Breast epithelium (tissue), 4 donors: ENCODE measurements around the gene FAM76B. TPM values are rescaled to one million over a fixed set of nuclear protein-coding genes. Genes with fewer than 3 reads are reported as not detected.

Experiments used
- DNase-seq, 2 donors: peaks; one replicate each; pipeline ENCODE4 v3.0.0-alpha.2; 2019; ENCODE audit warnings: low spot score in 2 of 2
- H3K27ac ChIP-seq, 2 donors: fragments of 200-600 bp; sonication (generic) in 1 of 2; one replicate each; pipeline ENCODE4 v1.5.1; 2016 to 2019; ENCODE audit warnings: mild to moderate bottlenecking in 1 of 2
- H3K27me3 ChIP-seq, 2 donors: fragments of 200-600 bp; sonication (generic) in 1 of 2; one replicate each; pipeline versions ENCODE4 v1.5.1 to v1.6.0; 2017 to 2019; ENCODE audit warnings: control low read depth in 1 of 2, mild to moderate bottlenecking in 1 of 2
- H3K36me3 ChIP-seq: fragments of 200-600 bp; one replicate; pipeline ENCODE4 v1.5.1; 2019
- H3K4me1 ChIP-seq, 2 donors: fragments of 200-600 bp; sonication (generic); one replicate each; pipeline ENCODE4 v1.5.1; 2016 to 2019; ENCODE audit warnings: control low read depth in 1 of 2
- H3K4me3 ChIP-seq, 3 donors: fragments of 200-600 bp; sonication (generic); 1 replicate in 2 of 3; 2 replicates in 1 of 3; pipeline ENCODE4 v1.5.1; 2016 to 2019; ENCODE audit warnings: mild to moderate bottlenecking in 3 of 3, moderate library complexity in 2 of 3
- H3K9me3 ChIP-seq, 2 donors: fragments of 200-600 bp; sonication (generic) in 1 of 2; one replicate each; pipeline ENCODE4 v1.5.1; 2016 to 2019; ENCODE audit warnings: control low read depth in 1 of 2
- CTCF ChIP-seq, 3 donors: fragments of 450-650 bp; IDR thresholded peaks; one replicate each; pipeline ENCODE4 v1.5.1; 2016 to 2017; ENCODE audit warnings: antibody characterized with exemption in 3 of 3, mild to moderate bottlenecking in 3 of 3, moderate library complexity in 3 of 3
- POLR2A ChIP-seq: fragments of 450-650 bp; IDR thresholded peaks from one replicate; pipeline ENCODE4 v1.6.1; 2016; ENCODE audit warnings: antibody characterized with exemption, mild to moderate bottlenecking, moderate library complexity
- POLR2AphosphoS5 ChIP-seq, 3 donors: sonication (generic); formaldehyde crosslinking; IDR thresholded peaks; one replicate each; pipeline ENCODE4 v1.6.1; 2017; ENCODE audit warnings: antibody characterized with exemption in 3 of 3
- intact Hi-C: fragments of 100-400 bp; cut with DNase I; formaldehyde crosslinking; loops from one replicate; pipeline ENCODE4 v1.15.1; 2023; ENCODE audit warnings: low total_unique reads
- total RNA-seq, 3 donors: library from RNA; depleted of rRNA; stranded (reverse); fragments of >200 nt; gene quantifications; one replicate each; pipeline ENCODE4 v1.1.0, GENCODE V29; 2016

FAM76B gene
- total RNA-seq, 3 donors from 2014 or later, result 42.1 to 69.7 (median 48.8) TPM

GRCh38 chr11:95732930-95733602 is 56.5 kb downstream of the FAM76B start:
- H3K27me3 ChIP-seq, result no peaks in the 10 kb centered on the region
- H3K4me1 ChIP-seq, result no peaks in the 10 kb centered on the region
- H3K9me3 ChIP-seq, result no peaks in the 10 kb centered on the region
- TF ChIP-seq POLR2AphosphoS5 (IDR thresholded peaks at IDR 0.05) (no peak), CTCF (IDR thresholded peaks at IDR 0.05) (no peak), POLR2A (no peak)
- H3K27ac ChIP-seq, result no peak overlapping the region
- H3K36me3 ChIP-seq, result no peaks in the 10 kb centered on the region
- no peak overlapping the region for H3K4me3 ChIP-seq
- no peak for DNase-seq
- intact Hi-C loops, result no loop called here

GRCh38 chr11:95729462-95729861 is 60.1 kb downstream of the FAM76B start:
- intact Hi-C loops, result no loop called here
- no peaks in the 10 kb centered on the region for H3K36me3 ChIP-seq
- no peak for TF ChIP-seq POLR2AphosphoS5 (IDR thresholded peaks at IDR 0.05)
- no peak for TF ChIP-seq CTCF (IDR thresholded peaks at IDR 0.05)
- no peak for TF ChIP-seq POLR2A
- no peaks in the 10 kb centered on the region for H3K27me3 ChIP-seq
- no peaks in the 10 kb centered on the region for H3K9me3 ChIP-seq
- no peak overlapping the region for H3K27ac ChIP-seq
- DNase-seq, result no peak
- no peak overlapping the region for H3K4me3 ChIP-seq
- no peaks in the 10 kb centered on the region for H3K4me1 ChIP-seq

DNA sequence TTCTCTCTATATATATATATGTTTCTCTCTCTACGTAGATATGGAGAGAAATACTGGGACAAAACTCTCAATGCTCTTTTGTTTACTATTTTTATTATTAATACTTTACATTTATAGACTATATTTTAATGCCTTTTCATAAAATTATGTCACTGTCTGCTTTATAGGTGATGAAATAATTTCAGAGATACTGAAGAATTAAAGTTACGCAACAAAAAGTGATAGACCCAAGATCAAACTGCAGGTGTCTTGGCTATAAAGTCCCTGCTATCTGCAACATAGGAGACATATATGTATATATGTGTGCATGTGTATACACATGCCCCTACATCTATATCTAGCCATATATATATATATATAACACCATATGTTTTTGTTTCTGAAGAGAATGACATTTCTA is 60.8 kb downstream of the FAM76B start:
- no peaks in the 10 kb centered on the region for H3K36me3 ChIP-seq
- intact Hi-C loops, result no loop called here

DNA sequence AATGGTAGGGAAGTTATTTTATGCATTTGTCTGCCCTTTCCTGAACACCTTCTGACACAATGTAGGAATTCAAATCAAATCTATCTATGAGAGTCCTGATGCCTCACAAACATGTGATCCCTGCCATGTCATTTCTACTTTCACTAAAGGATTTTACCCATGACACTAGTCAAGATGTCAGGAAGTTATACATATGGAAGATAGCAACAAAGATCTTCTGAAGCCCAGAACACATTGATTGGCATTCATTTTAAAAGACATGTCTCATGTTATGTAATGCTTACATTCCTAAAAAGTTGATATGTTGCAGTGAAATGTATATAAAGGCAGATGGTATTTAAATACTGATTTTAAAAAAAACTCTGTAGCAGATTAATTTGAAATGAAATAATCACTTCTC is 61.5 kb downstream of the FAM76B start:
- H3K27ac ChIP-seq, result no peak overlapping the region
- H3K27me3 ChIP-seq, result no peaks in the 10 kb centered on the region
- no peak overlapping the region for H3K4me3 ChIP-seq
- TF ChIP-seq POLR2AphosphoS5 (IDR thresholded peaks at IDR 0.05), result no peak
- TF ChIP-seq POLR2A, result no peak
- no peak for TF ChIP-seq CTCF (IDR thresholded peaks at IDR 0.05)
- no peaks in the 10 kb centered on the region for H3K9me3 ChIP-seq
- DNase-seq, result no peak
- no peaks in the 10 kb centered on the region for H3K4me1 ChIP-seq
- intact Hi-C loops, result no loop called here
- no peaks in the 10 kb centered on the region for H3K36me3 ChIP-seq

More for the DNA sequence above, 60.8 kb downstream of the FAM76B start:
- Histone ChIP-seq H3K4me1 (no peaks in the 10 kb centered on the region), H3K4me3 (no peak overlapping the region), H3K27me3 (no peaks in the 10 kb centered on the region), H3K9me3 (no peaks in the 10 kb centered on the region), H3K27ac (no peak overlapping the region)
- DNase-seq, result no peak
- TF ChIP-seq POLR2AphosphoS5 (IDR thresholded peaks at IDR 0.05) (no peak), CTCF (IDR thresholded peaks at IDR 0.05) (no peak), POLR2A (no peak)

DNA sequence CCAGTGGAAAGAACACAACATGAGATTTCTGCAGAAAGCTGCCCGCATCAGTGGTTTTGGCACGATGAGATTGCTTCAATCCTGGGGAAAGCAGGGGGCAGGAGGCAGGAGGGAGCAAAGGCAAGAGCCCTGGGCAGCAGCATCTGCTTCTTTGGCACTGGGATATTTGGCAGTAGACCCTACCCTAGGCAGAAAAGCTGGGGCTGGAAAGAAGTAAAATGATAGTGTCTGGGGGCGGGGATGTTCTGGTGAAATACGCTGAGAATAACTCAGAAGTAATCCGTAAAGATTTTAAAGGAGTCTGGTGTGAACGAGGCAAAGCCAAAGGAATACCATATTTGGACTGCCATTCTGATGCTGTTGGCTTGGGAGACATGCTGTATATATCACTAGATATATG is 62.0 kb downstream of the FAM76B start:
- Histone ChIP-seq H3K27me3 (no peaks in the 10 kb centered on the region), H3K27ac (no peak overlapping the region), H3K9me3 (no peaks in the 10 kb centered on the region), H3K4me1 (no peaks in the 10 kb centered on the region), H3K4me3 (no peak overlapping the region), H3K36me3 (no peaks in the 10 kb centered on the region)
- TF ChIP-seq POLR2AphosphoS5 (IDR thresholded peaks at IDR 0.05) (no peak), CTCF (IDR thresholded peaks at IDR 0.05) (no peak), POLR2A (no peak)
- no peak for DNase-seq
- intact Hi-C loops, result no loop called here
